SHP77 (cell line): ENCODE measurements around the gene OR10V1.

ENCODE experiments used
- DNase-seq, 2 experiments: peaks; one replicate each; lab custom pipeline; 2025; lab: John Stamatoyannopoulos, UW

OR10V1 gene, protein sequence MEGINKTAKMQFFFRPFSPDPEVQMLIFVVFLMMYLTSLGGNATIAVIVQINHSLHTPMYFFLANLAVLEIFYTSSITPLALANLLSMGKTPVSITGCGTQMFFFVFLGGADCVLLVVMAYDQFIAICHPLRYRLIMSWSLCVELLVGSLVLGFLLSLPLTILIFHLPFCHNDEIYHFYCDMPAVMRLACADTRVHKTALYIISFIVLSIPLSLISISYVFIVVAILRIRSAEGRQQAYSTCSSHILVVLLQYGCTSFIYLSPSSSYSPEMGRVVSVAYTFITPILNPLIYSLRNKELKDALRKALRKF

GRCh38 chr11:59713745-59714144 lies at the start of gene OR10V1:
Gene OR10V1 (minus strand): TSS chr11:59713845. CDS start chr11:59713845, 0 bp downstream.
- no peak for DNase-seq

- no peak for DNase-seq
Measured at GRCh38 chr11:59761993-59762392, 48.3 kb upstream of the OR10V1 start.

GRCh38 chr11:59760771-59761170 lies 47.1 kb upstream of the OR10V1 start:
- DNase-seq: no peak

DNA sequence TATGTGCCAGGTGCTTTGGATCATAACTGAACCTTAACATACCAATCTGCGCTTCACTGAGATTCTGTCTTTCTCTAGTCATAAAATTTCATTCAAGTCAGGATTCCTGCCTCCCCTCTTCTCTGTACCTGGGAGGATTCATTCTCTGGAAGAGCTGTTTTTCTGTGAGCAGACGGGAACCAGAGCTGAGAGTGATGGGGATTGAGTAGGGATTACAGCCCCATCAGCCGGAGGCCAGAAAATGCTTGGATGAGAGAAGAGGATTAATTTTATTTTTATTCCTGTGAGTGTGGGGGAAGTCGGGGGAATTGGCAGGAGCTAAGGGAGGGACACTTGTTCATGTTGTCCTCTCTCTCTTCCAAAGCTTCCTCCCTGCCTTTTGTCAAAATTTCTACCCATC lies 46.3 kb upstream of the OR10V1 start:
- no peak for DNase-seq

DNA sequence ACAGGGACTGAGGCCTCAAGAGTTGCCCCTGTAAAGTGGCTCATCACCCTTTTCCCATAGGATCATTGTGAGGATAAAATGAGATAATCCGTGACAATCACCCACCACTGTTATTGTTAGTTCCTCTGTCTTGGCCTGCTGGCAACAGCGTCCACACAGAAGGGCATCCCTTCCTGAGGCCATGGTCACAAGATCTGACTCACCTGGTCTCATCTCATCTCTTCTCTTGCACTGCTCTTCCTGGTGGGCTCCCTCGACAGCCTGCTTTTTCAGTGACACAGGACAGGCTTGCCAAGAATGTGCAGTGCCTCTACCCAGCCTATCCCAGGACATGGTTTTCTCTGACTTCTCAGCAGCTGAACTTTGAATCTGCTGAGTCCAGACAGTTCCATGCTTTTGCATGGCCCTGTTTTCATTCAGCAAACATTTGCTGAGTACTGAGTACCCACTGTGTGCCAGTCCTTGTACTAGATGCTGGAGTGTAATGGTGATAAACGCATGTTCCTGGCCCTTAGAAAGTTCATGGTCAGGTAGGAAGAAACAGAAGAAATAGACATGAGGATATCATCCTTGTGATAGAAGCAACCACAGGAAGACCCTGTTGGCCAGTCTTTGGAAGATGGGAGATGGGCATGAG lies 44.9 kb upstream of the OR10V1 start:
- DNase-seq: no peak

- no peak for DNase-seq
Measured at GRCh38 chr11:59756845-59757244, 43.2 kb upstream of the OR10V1 start.

- no peak for DNase-seq
Measured at GRCh38 chr11:59756558-59756840, 42.9 kb upstream of the OR10V1 start.

DNA sequence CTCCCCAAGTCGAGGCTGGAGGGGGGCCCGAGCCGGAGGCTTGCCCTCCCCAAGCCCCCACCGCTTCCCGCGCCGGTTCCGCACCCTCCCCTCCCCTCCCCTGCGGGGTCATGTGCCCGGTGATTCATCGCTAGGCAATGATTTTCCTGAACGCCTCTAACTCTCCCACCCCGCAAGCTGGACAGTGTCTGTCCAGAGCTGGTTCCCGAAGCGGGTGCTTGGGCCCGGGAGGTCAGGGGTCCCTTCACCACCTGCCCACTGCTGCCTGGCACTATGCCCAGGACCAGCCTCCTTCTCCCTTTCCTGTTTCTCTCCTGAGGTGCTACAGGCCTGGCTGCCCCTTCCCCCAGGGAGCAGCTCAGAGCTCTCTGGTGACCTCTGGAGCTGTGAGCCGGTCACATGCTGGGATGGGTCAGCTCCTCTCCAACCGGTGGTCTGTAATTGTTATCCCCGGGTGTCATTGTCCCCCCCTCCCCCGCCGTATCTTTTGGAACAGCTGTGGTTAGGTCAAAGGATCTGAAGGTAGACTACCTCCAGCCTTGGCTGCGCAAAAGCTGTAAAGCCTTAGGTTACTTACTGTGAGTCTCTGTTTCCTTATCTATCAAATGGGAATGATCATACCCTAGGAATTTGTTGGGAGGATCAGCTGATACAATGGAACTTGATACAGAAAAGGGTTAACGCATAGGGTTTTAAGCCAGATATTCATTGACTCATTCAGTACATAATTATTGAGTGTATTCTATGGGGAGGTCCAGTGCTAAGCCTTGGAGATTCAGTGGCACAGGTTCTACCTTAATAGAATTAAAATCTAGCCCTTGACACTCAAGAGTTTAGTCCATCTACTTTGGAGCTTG lies 42.3 kb upstream of the OR10V1 start:
- peak; percentile 1 to 23 for DNase-seq

DNA sequence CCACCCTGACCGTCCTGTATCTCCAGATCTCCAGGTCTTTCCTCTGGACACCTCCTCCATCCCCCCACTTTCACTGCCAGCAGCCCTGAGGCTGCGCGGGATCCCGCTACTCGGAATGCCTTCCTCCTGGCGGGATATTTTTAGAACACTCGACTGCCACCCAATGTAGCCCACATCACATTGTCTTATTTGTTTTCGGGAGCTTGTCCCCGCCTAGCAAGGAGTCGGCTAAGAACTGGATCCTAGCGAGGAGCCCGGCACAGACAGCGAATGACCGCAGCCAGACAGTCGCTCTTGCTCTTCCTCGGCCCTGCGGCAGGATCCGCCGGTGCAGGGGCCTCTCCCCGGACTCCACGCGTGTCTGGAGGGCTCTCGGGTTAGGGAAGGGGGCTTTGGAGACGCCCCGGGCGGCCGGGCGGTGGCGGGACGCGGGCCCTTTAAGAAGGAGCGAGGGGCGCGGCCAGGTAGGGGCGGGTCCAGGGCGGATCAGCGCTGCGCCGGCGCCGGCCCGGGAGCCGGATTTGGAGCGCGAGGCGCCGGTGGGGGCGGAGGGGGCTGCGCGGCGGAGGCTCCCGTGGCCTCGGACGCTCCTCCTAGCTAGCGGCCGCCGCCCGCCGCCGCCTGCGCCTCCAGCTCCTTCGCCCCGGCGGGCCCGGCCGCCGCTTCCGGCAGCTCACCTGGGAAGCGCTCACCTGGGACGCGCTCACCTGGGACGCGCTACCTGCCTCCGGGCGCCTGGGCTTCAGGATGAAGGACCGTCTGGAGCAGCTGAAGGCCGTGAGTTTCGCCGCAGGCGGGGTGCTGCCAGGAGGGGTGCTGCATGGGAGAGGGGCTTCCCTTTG lies 41.4 kb upstream of the OR10V1 start, which contains the start of gene STX3:
Gene STX3, plus strand, starts transcription at position 518 of the 842 bp plus-strand sequence. Its CDS starts 230 bp downstream, at position 748.
- peak; percentile 3 to 17 for DNase-seq

- no peak for DNase-seq
Measured at GRCh38 chr11:59754494-59754858, 40.8 kb upstream of the OR10V1 start.

GRCh38 chr11:59753650-59754493 lies 40.2 kb upstream of the OR10V1 start:
- DNase-seq: peak; percentile 3 to 29

- no peak for DNase-seq
Measured at GRCh38 chr11:59746111-59746510, 32.5 kb upstream of the OR10V1 start.

DNA sequence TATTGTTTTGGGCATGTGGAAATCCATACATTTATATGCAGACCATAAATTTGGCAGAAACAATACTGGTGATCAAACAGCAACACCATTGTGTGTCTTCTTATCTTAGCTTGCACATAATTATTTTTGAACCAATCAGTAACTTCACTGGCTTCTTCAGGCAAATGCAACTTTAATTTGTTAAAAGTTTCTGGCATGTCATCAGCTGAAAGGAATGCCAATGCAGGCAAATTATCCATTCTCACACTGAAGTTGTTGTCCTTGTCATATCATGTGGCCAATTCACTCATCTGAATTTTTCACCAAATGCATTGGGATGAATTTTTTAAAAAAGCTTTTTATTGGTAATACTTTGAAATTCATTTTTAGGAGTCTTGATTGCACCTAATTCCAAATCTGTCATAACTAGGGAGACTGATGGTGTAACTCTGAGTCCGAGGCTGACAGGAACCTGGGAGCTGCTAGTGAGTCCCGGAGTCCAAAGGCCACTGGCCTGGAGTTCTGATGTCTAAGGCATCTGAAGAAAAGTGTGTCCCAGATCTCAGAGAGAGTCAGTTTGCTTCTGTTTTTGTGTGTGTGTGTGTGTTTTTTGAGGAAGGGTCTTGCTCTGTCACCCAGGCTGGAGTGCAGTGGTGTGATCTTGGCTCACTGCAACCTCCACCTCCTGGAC lies 17.4 kb upstream of the OR10V1 start:
- DNase-seq: no peak

GRCh38 chr11:59729834-59730233 lies 16.2 kb upstream of the OR10V1 start:
- DNase-seq: no peak

- DNase-seq: no peak
Measured at GRCh38 chr11:59728913-59729312, 15.3 kb upstream of the OR10V1 start.

DNA sequence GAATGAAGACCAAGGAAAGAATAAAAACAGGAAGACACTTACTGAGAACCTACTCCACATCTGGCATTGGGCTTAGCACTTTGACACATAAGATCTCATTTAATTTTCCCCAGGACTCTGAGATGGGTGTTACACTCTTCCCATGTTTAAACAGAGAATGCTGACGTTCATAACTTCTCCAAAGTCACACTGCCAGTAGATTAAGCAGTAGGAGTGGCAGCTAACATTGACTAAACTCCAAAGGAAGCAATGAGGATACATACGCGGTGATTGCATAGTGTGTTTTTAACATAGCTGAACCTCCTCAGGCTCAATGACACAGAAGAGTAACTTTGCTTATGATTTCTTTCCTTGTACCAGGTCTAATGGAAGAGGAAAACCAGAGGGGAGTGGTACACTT lies 14.5 kb upstream of the OR10V1 start:
- no peak for DNase-seq

DNA sequence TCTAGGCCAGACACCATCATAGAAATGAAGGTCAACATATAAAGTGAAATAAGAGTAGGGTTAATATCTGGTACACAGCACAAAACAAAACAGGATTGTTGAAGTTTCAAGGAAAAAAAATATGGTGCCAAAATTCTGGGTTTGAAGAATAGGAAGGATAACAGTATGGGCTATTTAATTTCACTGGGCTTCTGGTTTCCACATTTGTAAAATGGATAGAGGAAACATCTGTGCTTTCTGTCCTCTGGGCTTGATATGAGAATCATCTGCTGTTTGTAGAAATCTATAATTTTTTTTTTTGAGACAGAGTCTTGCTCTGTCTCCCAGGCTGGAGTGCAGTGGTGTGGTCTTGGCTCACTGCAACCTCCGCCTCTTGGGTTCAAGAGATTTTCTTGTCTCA lies 13.8 kb upstream of the OR10V1 start:
- DNase-seq: no peak

DNA sequence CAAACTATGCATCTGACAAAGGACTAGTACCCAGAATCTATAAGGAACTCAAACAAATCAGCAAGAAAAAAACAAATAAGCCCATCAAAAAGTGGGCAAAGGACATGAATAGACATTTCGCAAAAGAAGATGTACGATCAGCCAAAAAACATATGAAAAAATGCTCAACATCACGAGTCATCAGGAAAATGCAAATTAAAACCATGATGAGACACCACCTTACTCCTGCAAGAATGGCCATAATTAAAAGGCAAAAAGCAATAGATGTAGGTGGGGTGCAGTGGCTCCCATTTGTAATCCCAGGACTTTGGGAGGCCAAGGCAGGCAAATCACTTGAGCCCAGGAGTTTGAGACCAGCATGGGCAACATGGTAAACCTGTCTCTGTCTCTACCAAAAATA lies 10.4 kb upstream of the OR10V1 start:
- DNase-seq: no peak

DNA sequence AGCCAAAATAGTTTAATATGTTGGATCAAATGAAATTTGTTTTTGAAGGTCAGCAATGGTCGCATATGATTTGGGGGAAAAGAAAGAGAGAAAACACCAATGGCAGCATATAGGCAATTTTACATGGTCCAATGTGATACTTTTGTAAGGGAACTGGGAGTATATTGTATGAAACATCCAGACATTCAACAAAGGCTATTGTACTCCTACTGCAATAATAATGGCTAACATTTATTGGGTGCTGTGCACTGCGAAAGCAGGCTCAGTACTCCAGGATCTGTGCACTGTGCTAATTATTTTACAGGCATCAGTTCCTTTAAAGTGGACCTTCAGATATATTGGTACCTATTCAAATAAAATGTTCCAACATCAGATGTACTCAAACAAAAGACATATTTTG lies 5.9 kb upstream of the OR10V1 start:
- DNase-seq: no peak

- no peak for DNase-seq
Measured at GRCh38 chr11:59716051-59716450, 2.4 kb upstream of the OR10V1 start.
